GM15510 (cell line): Measurements from ENCODE around the gene ANAPC15.

Source experiments
- POLR2A ChIP-seq: IDR thresholded peaks from 3 replicates; pipeline ENCODE4 v1.6.1; 2011; ENCODE audit warnings: borderline replicate concordance; ENCODE audit not compliant: insufficient read length; ENCODE audit errors: extremely low read depth

ANAPC15 gene

DNA sequence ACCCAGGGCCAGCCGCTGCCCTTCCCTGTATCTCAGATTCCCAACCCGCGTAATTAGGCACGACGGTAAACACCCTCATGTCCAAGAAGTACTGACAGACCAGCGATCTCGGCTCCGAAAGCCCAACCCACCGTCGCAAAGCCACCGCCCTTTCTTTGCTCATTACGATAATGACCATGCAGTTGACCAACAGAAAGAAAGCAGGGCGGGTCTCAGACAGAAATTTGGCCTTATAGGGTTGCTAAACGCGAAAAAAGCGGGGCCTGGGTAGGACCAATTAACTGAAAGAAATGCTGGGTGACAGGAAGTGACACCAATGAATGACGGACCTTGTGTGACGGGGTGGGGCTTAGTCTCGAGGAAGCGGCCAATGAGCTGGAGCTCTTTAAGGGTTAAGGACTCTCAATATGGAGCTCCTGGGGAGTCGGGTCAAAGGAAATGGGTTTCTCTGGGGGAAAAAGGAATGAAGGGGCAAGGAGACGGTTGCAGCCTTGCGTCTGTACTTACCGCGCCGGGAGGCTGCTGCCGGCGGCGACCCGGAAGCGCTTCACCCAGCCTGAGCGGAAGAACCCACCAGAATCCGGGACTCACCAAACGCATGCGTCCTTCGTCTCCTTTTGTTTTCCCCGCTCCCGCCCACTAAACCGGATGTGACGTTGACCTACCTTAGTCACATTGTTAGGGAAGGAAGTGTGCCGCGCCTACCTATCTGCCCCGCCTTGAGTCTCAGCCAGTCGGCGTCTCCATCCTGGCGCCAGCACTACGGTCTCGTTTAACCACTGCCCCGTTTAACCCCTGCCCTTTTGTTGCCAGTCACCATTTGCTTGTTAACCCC is at the start of gene ANAPC15:
ANAPC15 (minus strand) TSS at position 553 of the 835 bp plus-strand sequence. CDS start 1,419 bp downstream, outside the sequence.
- peak; percentile 98 for TF ChIP-seq POLR2A

DNA sequence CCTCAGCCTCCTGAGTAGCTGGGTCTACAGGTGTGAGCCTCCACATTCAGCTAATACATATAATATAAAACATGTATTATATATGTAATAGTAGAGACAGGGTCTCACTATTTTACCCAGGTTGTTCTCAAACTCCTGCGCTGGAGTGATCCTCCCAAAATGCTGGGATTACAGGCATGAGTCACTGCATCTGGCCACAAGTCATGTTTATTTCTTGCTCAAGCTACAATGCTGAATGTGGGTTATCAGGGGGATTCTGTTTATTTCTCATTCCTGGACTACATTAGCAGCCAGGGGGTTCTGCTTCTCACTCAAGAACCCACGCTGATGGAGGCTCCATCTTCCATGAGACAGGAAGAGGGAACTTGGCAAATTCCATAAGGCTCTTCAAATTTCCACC is 47.8 kb upstream of the ANAPC15 start:
- no peak for TF ChIP-seq POLR2A

DNA sequence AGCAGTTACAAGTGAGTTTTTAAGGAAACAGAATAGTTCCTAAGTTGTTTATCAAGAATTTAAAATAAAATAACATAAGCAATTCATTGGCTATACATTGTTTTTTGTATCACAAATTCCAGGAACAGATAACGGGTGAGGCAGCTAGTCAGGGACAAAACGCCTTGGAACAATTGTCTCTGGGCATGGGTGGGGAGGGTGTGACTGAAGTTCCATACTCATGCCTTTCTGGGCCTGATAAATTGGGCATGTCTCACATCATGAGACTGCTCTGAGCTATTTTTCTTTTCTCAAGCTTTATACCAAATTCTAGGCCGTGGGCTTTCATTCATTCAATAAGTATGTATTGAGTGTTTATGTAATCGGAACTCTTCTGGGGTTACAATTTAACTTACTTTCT is 44.6 kb upstream of the ANAPC15 start:
- TF ChIP-seq POLR2A = no peak

DNA sequence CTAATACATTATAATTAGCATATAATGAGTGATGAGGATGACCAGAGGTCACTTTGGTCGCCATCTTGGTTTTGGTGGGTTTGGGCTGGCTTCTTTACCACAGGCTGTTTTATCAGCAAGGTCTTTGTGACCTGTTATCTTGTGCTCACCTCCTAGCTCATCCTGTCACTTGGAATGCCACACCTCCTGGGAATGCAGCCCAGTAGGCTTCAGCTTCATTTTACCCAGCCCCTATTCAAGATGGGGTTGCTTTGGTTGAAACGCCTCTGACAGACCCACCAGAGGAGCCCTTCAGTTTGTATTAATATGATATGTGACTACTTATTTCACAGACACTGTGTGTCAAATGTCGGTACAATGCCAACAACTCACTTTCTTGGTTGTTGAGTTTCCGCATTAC is 43.3 kb upstream of the ANAPC15 start:
- no peak for TF ChIP-seq POLR2A

DNA sequence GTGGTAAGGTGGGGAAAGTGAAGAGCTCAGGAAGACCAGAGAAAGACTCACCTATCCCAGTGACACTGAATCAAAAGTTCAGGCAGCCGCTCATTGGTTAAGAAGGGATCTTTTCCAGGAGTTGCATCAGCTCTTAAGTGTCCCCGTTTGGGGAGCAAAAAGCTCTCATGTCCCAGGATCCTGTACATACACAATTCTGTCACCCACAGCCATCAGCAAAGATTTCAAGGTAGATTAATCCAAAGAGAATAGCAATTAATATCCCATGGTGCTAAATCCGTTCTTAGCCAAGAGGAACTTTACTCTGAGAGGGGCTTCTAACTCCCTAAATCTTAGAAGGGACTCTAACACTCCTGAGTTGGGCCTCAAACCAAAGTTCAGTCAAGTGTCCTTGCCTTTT is 42.3 kb upstream of the ANAPC15 start:
- TF ChIP-seq POLR2A = no peak

DNA sequence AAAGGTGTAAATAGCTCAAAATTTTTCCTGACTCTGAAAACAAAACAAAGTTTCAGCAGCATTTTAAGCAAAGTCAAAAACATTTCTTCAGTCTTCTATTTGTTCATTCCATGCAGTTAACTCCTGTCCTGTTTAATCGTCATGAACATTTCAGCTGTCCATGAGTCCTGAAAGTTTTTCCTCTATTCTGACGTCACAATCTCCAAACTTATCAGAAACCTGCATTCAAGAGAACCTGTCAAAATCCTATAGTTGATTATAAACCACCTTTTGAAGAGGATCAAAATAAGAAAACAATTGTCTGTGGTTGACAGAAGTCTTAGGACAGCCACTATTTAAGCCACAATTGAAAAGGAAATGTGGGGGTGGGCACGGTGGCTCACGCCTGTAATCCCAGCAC is 38.4 kb upstream of the ANAPC15 start:
- no peak for TF ChIP-seq POLR2A

DNA sequence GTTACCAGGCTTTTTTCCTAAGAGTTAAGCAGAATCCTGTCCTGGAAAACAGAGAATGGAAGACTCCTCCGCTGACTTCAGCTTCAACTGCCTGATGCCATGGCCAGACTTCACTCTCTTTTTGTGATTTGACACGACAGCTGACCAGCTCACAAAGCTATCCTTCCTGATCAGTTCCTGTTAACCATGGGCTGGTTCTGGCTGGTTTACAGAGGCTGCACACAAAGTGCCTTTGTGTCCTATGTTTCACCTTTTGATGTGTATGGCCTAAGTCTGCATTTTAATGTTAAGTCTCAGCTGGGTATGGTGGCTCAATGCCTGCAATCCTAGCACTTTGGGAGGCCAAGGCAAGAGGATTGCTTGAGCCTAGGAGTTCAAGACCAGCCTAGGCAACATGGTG is 34.1 kb upstream of the ANAPC15 start:
- TF ChIP-seq POLR2A = no peak

DNA sequence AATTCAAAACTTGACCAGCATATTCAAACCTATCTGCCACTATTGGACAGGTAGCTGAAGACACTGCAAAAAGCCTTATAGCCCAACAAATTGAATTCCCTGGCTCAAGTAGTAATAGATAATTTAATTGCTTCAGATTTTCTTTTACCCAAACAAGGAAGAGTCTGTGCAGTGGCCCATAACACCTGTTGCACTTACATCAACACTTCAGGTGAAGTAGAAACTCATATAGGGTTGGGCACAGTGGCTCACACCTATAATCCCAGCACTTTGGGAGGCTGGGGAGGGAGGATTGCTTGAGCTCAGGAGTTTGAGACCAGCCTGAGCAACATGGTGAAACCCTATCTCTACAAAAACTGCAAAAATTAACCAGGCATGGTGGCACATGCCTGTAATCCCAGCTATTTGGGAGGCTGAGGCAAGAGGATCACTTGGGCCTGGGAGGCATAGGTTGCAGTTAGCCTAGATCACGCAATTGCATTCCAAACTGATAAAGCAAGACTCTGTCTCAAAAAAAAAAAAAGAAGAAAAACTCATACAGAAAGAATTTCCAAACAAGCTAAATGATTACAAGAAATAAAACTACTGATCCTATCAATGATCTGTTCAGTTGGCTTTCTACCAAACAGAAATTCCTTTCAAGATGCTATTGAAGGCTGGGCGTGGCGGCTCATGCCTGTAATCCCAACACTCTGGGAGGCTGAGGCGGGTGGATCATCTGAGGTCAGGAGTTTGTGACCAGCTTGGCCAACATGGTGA is 32.5 kb upstream of the ANAPC15 start:
- TF ChIP-seq POLR2A = no peak

DNA sequence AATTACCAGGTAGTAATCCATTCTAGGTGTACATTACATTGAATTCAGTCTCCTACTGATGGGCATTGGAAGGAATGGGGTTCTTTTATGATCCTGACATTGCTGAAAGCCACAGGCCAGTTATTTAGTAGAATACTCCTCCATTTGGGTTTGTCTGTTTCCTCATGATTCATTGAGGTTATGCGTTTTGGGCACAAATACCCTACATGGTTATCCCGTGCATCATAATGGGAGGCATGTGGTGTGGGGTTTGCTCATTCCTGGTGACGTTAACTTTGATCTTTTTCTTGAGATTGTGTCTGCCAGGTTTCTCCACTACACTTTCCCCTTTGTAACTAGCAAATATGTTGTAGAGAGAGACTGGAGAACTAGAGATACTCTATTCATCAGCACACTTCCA is 28.6 kb upstream of the ANAPC15 start:
- no peak for TF ChIP-seq POLR2A

DNA sequence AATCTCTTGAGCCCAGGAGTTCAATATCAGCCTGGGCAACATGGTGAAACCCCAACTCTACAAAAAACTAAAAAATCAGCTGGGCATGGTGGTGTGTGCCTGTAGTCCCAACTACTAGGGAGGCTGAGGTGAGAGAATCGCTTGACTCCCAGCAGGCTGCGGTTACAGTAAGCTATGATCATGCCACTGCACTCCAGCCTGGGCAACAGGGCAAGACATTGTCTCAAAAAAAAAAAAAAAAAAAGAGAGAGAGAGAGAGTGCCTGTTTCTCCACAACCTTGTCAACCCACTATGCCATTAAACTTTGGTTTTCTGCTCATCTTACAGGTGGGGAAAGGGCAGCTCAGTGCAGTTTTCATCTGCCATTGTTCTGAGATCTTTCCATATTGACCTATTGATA is 28.2 kb upstream of the ANAPC15 start:
- TF ChIP-seq POLR2A = no peak

DNA sequence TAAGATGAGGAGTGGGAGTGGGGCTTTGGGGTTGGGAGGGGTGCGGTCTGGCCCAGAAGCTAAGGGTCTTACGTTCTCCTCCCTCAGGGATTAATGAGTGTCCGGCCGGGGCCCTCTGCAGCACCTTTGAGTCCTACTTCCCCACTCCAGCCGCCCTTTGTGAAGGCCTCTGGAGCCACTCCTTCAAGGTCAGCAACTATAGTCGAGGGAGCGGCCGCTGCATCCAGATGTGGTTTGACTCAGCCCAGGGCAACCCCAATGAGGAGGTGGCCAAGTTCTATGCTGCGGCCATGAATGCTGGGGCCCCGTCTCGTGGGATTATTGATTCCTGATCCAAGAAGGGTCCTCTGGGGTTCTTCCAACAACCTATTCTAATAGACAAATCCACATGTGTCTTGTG is 27.0 kb upstream of the ANAPC15 start:
- no peak for TF ChIP-seq POLR2A

DNA sequence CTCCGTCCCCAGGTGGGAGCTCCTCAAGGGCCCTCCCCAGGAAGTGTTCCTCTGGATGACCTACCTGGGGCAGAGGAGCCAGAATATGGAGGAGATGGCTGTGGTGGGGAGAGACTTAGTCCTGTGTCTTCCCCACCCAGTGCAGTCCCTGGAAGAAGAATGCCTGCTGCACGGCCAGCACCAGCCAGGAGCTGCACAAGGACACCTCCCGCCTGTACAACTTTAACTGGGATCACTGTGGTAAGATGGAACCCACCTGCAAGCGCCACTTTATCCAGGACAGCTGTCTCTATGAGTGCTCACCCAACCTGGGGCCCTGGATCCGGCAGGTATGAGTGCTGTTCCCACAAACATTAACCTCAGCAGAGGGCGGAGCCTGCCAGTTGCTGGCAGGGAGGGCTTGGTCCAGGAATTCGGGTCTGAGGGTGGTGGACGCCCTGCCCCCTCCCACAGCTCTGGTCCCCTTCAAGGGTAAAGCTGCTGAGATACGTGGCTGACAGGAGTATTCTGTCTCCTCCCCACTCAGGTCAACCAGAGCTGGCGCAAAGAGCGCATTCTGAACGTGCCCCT is 26.4 kb upstream of the ANAPC15 start:
- TF ChIP-seq POLR2A = no peak

DNA sequence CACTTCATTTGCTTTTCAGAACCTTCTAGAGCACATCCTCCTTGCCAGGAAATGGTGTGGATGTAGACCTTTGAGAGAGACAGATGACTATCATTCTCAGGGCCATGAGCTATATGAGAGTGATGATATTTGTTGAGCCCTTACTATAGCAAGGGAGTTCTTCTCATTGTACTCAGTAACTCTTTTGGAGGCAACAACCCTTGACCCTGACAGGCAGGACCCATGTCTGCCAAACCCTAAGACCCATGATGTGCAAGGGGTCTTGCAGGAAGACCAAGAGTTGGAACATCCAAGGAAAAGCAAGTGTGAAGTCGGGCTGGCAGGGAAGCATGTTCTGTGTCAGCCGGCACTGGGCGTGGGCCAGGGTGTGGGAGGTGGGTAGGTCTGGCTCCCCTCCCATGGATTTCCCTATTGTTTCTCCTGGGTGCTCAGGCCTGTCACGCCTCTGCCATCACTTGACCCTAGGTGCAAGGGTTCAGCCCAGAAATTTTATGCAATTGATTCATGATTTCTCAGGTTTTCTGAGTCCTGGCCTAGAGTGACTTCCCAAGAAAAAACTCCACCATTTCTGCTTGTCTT is 24.3 kb upstream of the ANAPC15 start:
- TF ChIP-seq POLR2A = no peak

DNA sequence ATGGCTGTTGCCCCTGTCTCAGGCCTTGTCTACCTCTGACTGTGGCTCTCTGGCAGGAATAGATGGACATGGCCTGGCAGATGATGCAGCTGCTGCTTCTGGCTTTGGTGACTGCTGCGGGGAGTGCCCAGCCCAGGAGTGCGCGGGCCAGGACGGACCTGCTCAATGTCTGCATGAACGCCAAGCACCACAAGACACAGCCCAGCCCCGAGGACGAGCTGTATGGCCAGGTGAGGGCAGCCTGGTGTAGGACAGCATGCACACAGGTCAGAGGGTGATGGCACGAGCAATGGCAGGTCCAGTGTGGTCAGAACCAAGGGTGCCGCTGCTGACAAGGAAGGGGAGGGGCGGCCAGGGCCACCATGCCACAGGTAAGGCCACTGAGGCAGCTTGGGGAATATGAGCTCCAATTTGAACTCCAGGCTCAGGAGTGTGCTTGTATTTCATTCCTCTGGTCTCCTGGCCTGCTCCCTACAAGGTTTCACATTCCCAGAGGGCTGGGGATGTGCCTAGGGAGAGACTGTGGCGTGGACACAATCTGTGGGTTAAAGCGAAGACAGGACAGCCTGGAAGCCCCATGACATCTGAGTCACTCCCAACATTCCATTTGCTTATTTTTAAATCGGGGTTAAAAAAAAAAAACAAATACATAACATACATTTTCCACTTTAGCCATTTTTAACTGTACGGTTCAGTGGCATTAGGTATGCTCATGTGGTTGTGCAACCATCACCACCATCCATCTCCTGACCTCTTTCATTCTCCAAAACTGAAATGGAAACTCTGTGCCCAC is 23.6 kb upstream of the ANAPC15 start:
- no peak for TF ChIP-seq POLR2A
